ENCODE measurements around the gene TNIK. TPM values are rescaled to one million over a fixed set of nuclear protein-coding genes. Genes with fewer than 3 reads are reported as not detected.

Gene TNIK
- total and polyA plus RNA-seq, 2 of the 13 experiments (the other 11 are each of a cell fraction or from before 2014, with no cell fraction given) = 0.15 to 0.22 TPM

GRCh38 chr3:171213907-171214306 lies 246.3 kb downstream of the TNIK start:
- no peak overlapping the region for H3K9ac ChIP-seq (ENCODE audit: insufficient read depth, low read depth, low read length)
- FAIRE-seq (no peak), ATAC-seq (no peak), DNase-seq (ENCODE audit: low spot score) (no peak)
- H3K4me2 ChIP-seq (ENCODE audit: low read depth, low read length) = no peak overlapping the region
- no peaks in the 10 kb centered on the region for H3K27me3 ChIP-seq (ENCODE audit: control insufficient read depth in 1 of 2, insufficient read depth in 2 of 2, low read length in 2 of 2)
- ChIA-PET POLR2A (no interaction called here), CTCF (ENCODE audit: low intra/inter-chr PET ratio, low total read pairs) (no interaction called here)
- H3K79me2 ChIP-seq (ENCODE audit: insufficient read depth, low read length) = no peaks in the 10 kb centered on the region
- no peak for TF ChIP-seq ZNF468 (CRISPR knock-in tag; IDR thresholded peaks at IDR 0.05)
- TF ChIP-seq CEBPB (IDR thresholded peaks at IDR 0.05; ENCODE audit: borderline replicate concordance, low read depth, low read length) = peak; percentile 64; the same call in 1 of the 2 replicates
- no peaks in the 10 kb centered on the region for H3K9me3 ChIP-seq (ENCODE audit: low read length)
- 29% methylated on average over 2 of the region's 2 CpGs for WGBS (ENCODE audit: low lambda C conversion rate)
- no peaks in the 10 kb centered on the region for H3K4me1 ChIP-seq (ENCODE audit: insufficient read depth, low read length)
- intact Hi-C loops (cut with micrococcal nuclease; ENCODE audit: unreplicated experiment) = no loop called here
- H3K36me3 ChIP-seq (replicated peaks in 1 of 2; ENCODE audit: control insufficient read depth in 1 of 2, insufficient read depth in 2 of 2, low read length in 2 of 2) = no peaks in the 10 kb centered on the region
- no peaks in the 10 kb centered on the region for H4K20me1 ChIP-seq (ENCODE audit: insufficient read depth, low read length)
- no peak overlapping the region for H3K27ac ChIP-seq (ENCODE audit: extremely low read length, insufficient read depth, low read length)
- no TSS peak for BruUV-seq (replicated peaks)
- no peak overlapping the region for H3K4me3 ChIP-seq (replicated peaks in 1 of 3; ENCODE audit: insufficient read depth in 1 of 3, low read depth in 2 of 3, low read length in 3 of 3)
- H2AFZ ChIP-seq (ENCODE audit: low read length) = no peak overlapping the region
- in situ Hi-C loops (cut with HindIII; ENCODE audit: extremely low pct_ligation_motif_present, low pct_unique_long_range_greater_than_20kb) = no loop called here

- in situ Hi-C loops (cut with HindIII; ENCODE audit: extremely low pct_ligation_motif_present, low pct_unique_long_range_greater_than_20kb) (no loop called here), intact Hi-C loops (cut with micrococcal nuclease; ENCODE audit: unreplicated experiment) (no loop called here)
- Histone ChIP-seq H2AFZ (ENCODE audit: low read length) (no peak overlapping the region), H3K4me1 (ENCODE audit: insufficient read depth, low read length) (no peaks in the 10 kb centered on the region), H3K79me2 (ENCODE audit: insufficient read depth, low read length) (no peaks in the 10 kb centered on the region), H4K20me1 (ENCODE audit: insufficient read depth, low read length) (no peaks in the 10 kb centered on the region), H3K27me3 (ENCODE audit: control insufficient read depth in 1 of 2, insufficient read depth in 2 of 2, low read length in 2 of 2) (no peaks in the 10 kb centered on the region), H3K9me3 (ENCODE audit: low read length) (no peaks in the 10 kb centered on the region), H3K36me3 (replicated peaks in 1 of 2; ENCODE audit: control insufficient read depth in 1 of 2, insufficient read depth in 2 of 2, low read length in 2 of 2) (no peaks in the 10 kb centered on the region), H3K4me3 (replicated peaks in 1 of 3; ENCODE audit: insufficient read depth in 1 of 3, low read depth in 2 of 3, low read length in 3 of 3) (no peak overlapping the region), H3K4me2 (ENCODE audit: low read depth, low read length) (no peak overlapping the region), H3K27ac (ENCODE audit: extremely low read length, insufficient read depth, low read length) (no peak overlapping the region), H3K9ac (ENCODE audit: insufficient read depth, low read depth, low read length) (no peak overlapping the region)
- no TSS peak for BruUV-seq (replicated peaks)
- POLR2A ChIA-PET = no interaction called here
- 62% methylated on average over 8 of the region's 8 CpGs for WGBS (ENCODE audit: low lambda C conversion rate)
- DNase-seq (ENCODE audit: low spot score) (no peak), FAIRE-seq (no peak), ATAC-seq (no peak)
- CTCF ChIA-PET (ENCODE audit: low intra/inter-chr PET ratio, low total read pairs) = no interaction called here
- no peak for TF ChIP-seq TOE1 (CRISPR knock-in tag; IDR thresholded peaks at IDR 0.05)
- no peak for TF ChIP-seq ZNF788 (CRISPR knock-in tag; IDR thresholded peaks at IDR 0.05; ENCODE audit: borderline replicate concordance)
- TF ChIP-seq ZNF180 (CRISPR knock-in tag; IDR thresholded peaks at IDR 0.05; ENCODE audit: borderline replicate concordance, low read depth) = no peak
- TF ChIP-seq MAFK (conservative IDR thresholded peaks at IDR 0.05 in 1 of 2, IDR thresholded peaks at IDR 0.05 in 1 of 2; ENCODE audit: low read length in 2 of 2) = no peak
- no peak for TF ChIP-seq SATB2 (CRISPR knock-in tag; IDR thresholded peaks at IDR 0.05)
- TF ChIP-seq, protein P1, sequence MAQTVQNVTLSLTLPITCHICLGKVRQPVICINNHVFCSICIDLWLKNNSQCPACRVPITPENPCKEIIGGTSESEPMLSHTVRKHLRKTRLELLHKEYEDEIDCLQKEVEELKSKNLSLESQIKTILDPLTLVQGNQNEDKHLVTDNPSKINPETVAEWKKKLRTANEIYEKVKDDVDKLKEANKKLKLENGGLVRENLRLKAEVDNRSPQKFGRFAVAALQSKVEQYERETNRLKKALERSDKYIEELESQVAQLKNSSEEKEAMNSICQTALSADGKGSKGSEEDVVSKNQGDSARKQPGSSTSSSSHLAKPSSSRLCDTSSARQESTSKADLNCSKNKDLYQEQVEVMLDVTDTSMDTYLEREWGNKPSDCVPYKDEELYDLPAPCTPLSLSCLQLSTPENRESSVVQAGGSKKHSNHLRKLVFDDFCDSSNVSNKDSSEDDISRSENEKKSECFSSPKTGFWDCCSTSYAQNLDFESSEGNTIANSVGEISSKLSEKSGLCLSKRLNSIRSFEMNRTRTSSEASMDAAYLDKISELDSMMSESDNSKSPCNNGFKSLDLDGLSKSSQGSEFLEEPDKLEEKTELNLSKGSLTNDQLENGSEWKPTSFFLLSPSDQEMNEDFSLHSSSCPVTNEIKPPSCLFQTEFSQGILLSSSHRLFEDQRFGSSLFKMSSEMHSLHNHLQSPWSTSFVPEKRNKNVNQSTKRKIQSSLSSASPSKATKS (CRISPR knock-in tag; IDR thresholded peaks at IDR 0.05) = no peak
- no peak for TF ChIP-seq YEATS2 (CRISPR knock-in tag; IDR thresholded peaks at IDR 0.05; ENCODE audit: borderline replicate concordance)
- no peak for TF ChIP-seq ZNF383 (CRISPR knock-in tag; IDR thresholded peaks at IDR 0.05; ENCODE audit: borderline replicate concordance)
- no peak for TF ChIP-seq PAF1 (CRISPR knock-in tag; IDR thresholded peaks at IDR 0.05)
- TF ChIP-seq SAP130 (CRISPR knock-in tag; IDR thresholded peaks at IDR 0.05; ENCODE audit: low read depth) = no peak
- TF ChIP-seq ZNF674 (CRISPR knock-in tag; IDR thresholded peaks at IDR 0.05; ENCODE audit: low read depth) = no peak
- no peak for TF ChIP-seq PBX2 (CRISPR knock-in tag; IDR thresholded peaks at IDR 0.05)
These were observed 247.0 kb downstream of the TNIK start for GRCh38 chr3:171213178-171213577.

Measured in HepG2 (cell line).